Gastroesophageal sphincter (tissue), 4 donors: ENCODE results near the gene TPBGL. TPM values are rescaled to one million over a fixed set of nuclear protein-coding genes. Genes with fewer than 3 reads are reported as not detected.

Source experiments
- ATAC-seq: fragments of 150-250 bp; one replicate; pipeline ENCODE4 v1.9.1; 2016; ENCODE audit warnings: mild to moderate bottlenecking, moderate library complexity
- H3K27ac ChIP-seq, 4 donors: fragments of 200-600 bp; sonication (generic) in 3 of 4; 1 replicate in 3 of 4; 2 replicates in 1 of 4; pipeline ENCODE4 v1.5.1; 2016 to 2019
- H3K27me3 ChIP-seq: fragments of 200-600 bp; sonication (generic); one replicate; pipeline ENCODE4 v1.5.1; 2019
- H3K36me3 ChIP-seq, 2 donors: fragments of 200-600 bp; sonication (generic); one replicate each; pipeline ENCODE4 v1.5.1; 2019; ENCODE audit warnings: control low read depth in 1 of 2
- H3K4me1 ChIP-seq, 3 donors: fragments of 200-600 bp; sonication (generic); 1 replicate in 2 of 3; 2 replicates in 1 of 3; pipeline ENCODE4 v1.5.1; 2016 to 2019; ENCODE audit warnings: control low read depth in 2 of 3
- H3K4me3 ChIP-seq, 2 donors: fragments of 200-600 bp; sonication (generic); one replicate each; pipeline ENCODE4 v1.5.1; 2019; ENCODE audit warnings: mild to moderate bottlenecking in 1 of 2, moderate library complexity in 1 of 2
- H3K9me3 ChIP-seq, 3 donors: fragments of 200-600 bp; sonication (generic); one replicate each; pipeline ENCODE4 v1.5.1; 2017 to 2019; ENCODE audit warnings: control low read depth in 2 of 3
- EP300 ChIP-seq: sonication (generic); formaldehyde crosslinking; IDR thresholded peaks from one replicate; pipeline ENCODE4 v1.6.1; 2017; ENCODE audit warnings: antibody characterized with exemption, mild to moderate bottlenecking
- POLR2A ChIP-seq, 2 donors: fragments of 450-650 bp; IDR thresholded peaks; one replicate each; pipeline ENCODE4 v1.6.1; 2017; ENCODE audit warnings: antibody characterized with exemption in 2 of 2, mild to moderate bottlenecking in 2 of 2, moderate library complexity in 1 of 2
- POLR2AphosphoS5 ChIP-seq: sonication (generic); formaldehyde crosslinking; IDR thresholded peaks from one replicate; pipeline ENCODE4 v1.6.1; 2017; ENCODE audit warnings: antibody characterized with exemption
- WGBS, 2 donors: methylation state at CpG; one replicate each; pipeline ENCODE4 v1.1.5; 2018; ENCODE audit warnings: low coverage in 1 of 2; 5-methylcytosine and 5-hydroxymethylcytosine counted together
- total RNA-seq, 4 donors: library from RNA; depleted of rRNA; stranded (reverse); fragments of >200 nt; gene quantifications; one replicate each; pipeline ENCODE4 v1.1.0, GENCODE V29; 2016
- TF ChIP-seq, protein P1 (sequence below), 4 experiments: fragments of 200-600 bp in 2 of 4; fragments of 450-650 bp in 2 of 4; sonication (generic) in 1 of 4; IDR thresholded peaks; one replicate each; pipeline ENCODE4 v1.5.1; 2017 to 2019; ENCODE audit warnings: antibody characterized with exemption in 4 of 4, mild to moderate bottlenecking in 2 of 4, moderate library complexity in 2 of 4

Gene TPBGL
- total RNA-seq, 4 donors from 2014 or later, result 0.13 to 0.31 TPM; not detected in 2

DNA sequence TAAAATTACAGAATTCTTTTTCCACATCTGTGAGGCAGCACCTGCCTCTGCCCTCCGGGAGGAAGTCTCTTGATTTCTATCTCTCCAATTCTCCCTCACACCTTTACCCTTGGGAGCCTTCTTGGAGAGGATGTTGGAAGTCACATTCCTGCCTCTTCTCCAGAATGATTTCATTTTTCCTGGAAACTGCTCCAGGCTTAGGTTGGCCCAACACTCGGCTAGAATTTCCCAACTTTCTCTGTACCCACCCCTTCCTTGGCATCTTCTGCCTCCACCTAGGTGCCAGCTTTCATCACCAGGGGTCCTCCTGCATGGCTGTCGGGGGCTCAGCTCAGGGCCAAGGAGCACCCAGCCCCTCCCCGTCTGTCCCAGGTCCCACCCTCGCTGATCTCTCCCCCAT is 46.4 kb upstream of the TPBGL start:
- peaks cover 0 to 49% (median 31%) of the 10 kb centered on the region in 3 donors for H3K4me1 ChIP-seq
- TF ChIP-seq POLR2A (IDR thresholded peaks at IDR 0.05), result no peak
- no peak for TF ChIP-seq EP300
- 32 to 40% methylated on average over 2 to 5 of the region's 5 CpGs for WGBS, 2 donors
- H3K27me3 ChIP-seq, result no peaks in the 10 kb centered on the region
- peak; percentile 46 for ATAC-seq
- no peak overlapping the region for H3K27ac ChIP-seq
- H3K4me3 ChIP-seq, result no peak overlapping the region
- H3K36me3 ChIP-seq, result peaks cover 0 to 9% of the 10 kb centered on the region in 2 donors
- no peaks in the 10 kb centered on the region for H3K9me3 ChIP-seq

DNA sequence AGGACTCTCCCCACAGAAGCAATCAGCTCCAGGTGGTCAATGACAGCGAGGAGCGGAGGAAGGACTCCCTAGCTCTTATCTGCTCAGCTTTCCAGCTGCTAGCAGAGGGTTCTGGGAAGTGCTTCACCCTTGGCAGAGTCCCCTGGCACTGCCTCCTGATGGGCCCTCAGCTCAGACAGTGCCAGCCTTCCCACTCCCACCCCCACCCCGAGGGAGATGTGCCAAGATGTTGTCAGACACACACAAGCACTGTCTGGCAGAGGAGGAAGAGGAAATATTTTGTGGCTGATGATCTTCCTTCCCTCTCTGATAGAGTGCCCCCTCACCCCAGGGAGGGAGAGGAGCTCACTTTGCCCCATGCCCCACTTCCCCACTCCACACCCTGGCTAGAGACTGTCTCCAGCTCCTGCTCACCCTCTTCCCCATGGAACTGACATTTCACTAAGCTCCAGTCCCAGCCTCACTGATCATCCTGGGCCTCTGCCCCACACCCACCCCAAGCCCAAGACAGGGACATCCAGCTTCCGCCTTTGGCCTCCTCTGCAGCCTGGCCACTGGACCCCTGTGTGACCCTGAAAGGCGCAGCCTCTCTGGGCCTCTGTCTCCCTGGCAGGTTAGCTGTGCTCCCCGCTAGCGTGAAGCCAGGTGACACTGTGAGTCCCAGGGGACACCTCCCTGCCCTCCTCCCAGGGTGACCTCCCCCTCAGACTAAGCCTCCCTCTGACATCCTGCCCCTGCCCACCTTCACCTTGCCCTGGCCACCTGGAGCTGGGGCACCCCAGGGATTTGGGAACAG is 45.2 kb upstream of the TPBGL start:
- ATAC-seq, result peak; percentile 61
- Histone ChIP-seq H3K9me3 (no peaks in the 10 kb centered on the region), H3K4me3 (no peak overlapping the region), H3K36me3 (peaks cover 0 to 9% of the 10 kb centered on the region in 2 donors), H3K4me1 (peaks cover 0 to 41% (median 28%) of the 10 kb centered on the region in 3 donors), H3K27ac (peak overlapping the region in 1 of 4 donors; percentile 3), H3K27me3 (no peaks in the 10 kb centered on the region)
- 71 to 100% methylated on average over 2 of the region's 7 CpGs for WGBS, 2 donors
- no peak for TF ChIP-seq POLR2A (IDR thresholded peaks at IDR 0.05)
- no peak for TF ChIP-seq EP300
- TF ChIP-seq POLR2AphosphoS5, result no peak
- TF ChIP-seq, protein P1, sequence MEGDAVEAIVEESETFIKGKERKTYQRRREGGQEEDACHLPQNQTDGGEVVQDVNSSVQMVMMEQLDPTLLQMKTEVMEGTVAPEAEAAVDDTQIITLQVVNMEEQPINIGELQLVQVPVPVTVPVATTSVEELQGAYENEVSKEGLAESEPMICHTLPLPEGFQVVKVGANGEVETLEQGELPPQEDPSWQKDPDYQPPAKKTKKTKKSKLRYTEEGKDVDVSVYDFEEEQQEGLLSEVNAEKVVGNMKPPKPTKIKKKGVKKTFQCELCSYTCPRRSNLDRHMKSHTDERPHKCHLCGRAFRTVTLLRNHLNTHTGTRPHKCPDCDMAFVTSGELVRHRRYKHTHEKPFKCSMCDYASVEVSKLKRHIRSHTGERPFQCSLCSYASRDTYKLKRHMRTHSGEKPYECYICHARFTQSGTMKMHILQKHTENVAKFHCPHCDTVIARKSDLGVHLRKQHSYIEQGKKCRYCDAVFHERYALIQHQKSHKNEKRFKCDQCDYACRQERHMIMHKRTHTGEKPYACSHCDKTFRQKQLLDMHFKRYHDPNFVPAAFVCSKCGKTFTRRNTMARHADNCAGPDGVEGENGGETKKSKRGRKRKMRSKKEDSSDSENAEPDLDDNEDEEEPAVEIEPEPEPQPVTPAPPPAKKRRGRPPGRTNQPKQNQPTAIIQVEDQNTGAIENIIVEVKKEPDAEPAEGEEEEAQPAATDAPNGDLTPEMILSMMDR (IDR thresholded peaks at IDR 0.05), result no peak

DNA sequence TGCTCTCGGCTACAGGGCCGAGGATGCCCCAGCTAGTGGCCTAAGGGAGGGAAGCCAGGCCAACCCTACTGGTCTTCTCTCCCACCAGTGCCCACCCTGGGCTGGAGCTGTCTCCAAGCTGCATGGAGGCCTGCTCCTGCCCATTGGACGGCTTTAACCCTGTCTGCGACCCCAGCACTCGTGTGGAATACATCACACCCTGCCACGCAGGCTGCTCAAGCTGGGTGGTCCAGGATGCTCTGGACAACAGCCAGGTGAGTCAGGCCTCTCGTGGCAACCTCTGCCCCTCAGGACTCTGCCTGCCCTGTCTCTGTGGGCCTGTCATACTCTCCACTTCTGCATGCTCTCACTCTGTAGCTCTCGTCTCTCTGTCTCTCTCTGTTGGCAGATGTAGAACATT is 44.1 kb upstream of the TPBGL start:
- Histone ChIP-seq H3K27me3 (no peaks in the 10 kb centered on the region), H3K4me3 (no peak overlapping the region), H3K9me3 (no peaks in the 10 kb centered on the region), H3K36me3 (peaks cover 0 to 9% of the 10 kb centered on the region in 2 donors), H3K27ac (no peak overlapping the region), H3K4me1 (peaks cover 0 to 31% (median 20%) of the 10 kb centered on the region in 3 donors)
- no peak for ATAC-seq
- WGBS, 2 donors, result 14 to 67% methylated on average over 1 of the region's 8 CpGs
- TF ChIP-seq, protein P1 (IDR thresholded peaks at IDR 0.05), result no peak
- TF ChIP-seq EP300 (no peak), POLR2A (IDR thresholded peaks at IDR 0.05) (no peak), POLR2AphosphoS5 (no peak)

DNA sequence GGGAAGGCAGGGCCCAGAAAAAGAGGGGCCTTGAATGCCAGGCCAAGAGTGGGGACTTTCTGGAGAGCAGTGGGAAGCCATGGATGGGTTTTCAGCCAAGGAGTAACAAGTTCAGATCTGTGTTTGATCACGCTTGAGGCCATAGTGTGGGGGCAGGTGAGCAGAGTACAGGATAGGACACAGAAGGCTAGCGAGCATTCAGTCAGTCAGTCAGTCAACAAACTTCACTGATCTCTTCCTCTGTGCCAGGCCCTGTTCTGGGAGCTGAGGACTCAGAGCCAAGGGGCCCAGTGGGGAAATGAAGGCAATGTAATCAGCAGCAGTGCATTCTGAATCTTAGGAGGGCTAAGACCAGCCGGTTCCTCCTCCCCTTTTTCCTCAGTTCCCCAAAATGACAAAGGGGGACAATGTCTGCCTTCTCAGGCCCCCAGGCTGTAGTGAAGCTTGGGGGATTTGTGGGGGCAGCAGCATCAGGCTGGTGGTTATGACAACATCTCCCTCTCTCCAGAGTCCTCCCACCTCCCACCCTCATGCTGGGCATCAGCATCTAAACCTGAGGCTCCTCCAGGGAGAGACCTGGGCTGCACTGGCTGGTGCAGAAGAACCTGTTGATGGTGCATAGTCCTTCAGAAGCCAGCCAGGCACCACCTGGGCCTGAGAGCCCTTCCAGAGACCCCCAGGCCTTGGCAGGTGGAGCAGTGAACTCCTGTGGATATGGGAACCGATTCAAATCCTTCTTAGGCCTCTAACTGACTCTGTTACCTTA is 42.9 kb upstream of the TPBGL start:
- peaks cover 0 to 26% (median 16%) of the 10 kb centered on the region in 3 donors for H3K4me1 ChIP-seq
- 100% methylated on average over 1 to 2 of the region's 4 CpGs for WGBS, 2 donors
- H3K27ac ChIP-seq, result no peak overlapping the region
- peaks cover 0 to 9% of the 10 kb centered on the region in 2 donors for H3K36me3 ChIP-seq
- no peaks in the 10 kb centered on the region for H3K9me3 ChIP-seq
- no peak overlapping the region for H3K4me3 ChIP-seq
- TF ChIP-seq POLR2AphosphoS5, result no peak
- TF ChIP-seq POLR2A (IDR thresholded peaks at IDR 0.05), result no peak
- TF ChIP-seq, protein P1 (IDR thresholded peaks at IDR 0.05), result no peak
- TF ChIP-seq EP300, result no peak
- ATAC-seq, result no peak
- no peaks in the 10 kb centered on the region for H3K27me3 ChIP-seq

DNA sequence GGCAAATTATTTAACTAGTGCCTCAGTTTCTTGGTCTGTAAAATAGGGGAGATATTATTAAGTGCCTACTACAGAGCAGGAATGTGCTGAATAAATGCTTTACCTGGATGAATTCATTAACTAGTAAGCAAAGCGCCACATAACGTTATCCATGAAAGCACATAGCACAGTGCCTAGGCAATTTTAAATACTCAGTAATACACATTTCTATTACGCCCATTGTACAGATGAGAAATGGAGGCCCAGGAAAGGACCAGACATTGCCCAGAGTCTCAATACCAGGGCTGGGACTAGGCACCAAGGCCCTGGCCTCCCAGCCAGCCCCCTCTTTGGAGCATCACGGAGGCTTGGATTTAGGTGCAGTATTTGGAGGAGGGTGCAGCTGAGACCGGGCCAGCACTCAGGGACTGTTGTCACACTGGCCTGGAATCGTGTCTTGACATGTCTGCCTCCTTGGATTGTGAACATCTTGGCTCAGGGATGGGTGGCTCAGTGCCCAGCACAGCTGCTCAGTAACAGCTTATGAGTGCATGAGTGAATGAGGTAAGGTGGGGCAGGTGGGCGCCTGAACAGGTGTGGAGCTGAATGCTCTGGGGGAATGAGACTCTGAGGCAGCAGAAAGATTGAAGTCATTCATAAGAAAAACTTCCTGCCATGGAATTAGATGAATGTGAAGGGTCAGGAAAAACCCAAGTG is 42.1 kb upstream of the TPBGL start:
- Histone ChIP-seq H3K27me3 (no peaks in the 10 kb centered on the region), H3K9me3 (no peaks in the 10 kb centered on the region), H3K4me1 (peaks cover 0 to 26% (median 16%) of the 10 kb centered on the region in 3 donors), H3K4me3 (no peak overlapping the region), H3K27ac (no peak overlapping the region), H3K36me3 (peaks cover 0 to 3% of the 10 kb centered on the region in 2 donors)
- 70 to 94% methylated on average over 4 to 6 of the region's 7 CpGs for WGBS, 2 donors
- no peak for ATAC-seq
- TF ChIP-seq, protein P1 (IDR thresholded peaks at IDR 0.05), result no peak
- TF ChIP-seq POLR2A (IDR thresholded peaks at IDR 0.05) (no peak), POLR2AphosphoS5 (no peak), EP300 (no peak)
